ENCODE measurements around the gene SKI. TPM values are rescaled to one million over a fixed set of nuclear protein-coding genes. Genes with fewer than 3 reads are reported as not detected.

The SKI gene
- total RNA-seq, 6 experiments from 2014 or later = 23.7 to 84.8 (median 31.4) TPM

DNA sequence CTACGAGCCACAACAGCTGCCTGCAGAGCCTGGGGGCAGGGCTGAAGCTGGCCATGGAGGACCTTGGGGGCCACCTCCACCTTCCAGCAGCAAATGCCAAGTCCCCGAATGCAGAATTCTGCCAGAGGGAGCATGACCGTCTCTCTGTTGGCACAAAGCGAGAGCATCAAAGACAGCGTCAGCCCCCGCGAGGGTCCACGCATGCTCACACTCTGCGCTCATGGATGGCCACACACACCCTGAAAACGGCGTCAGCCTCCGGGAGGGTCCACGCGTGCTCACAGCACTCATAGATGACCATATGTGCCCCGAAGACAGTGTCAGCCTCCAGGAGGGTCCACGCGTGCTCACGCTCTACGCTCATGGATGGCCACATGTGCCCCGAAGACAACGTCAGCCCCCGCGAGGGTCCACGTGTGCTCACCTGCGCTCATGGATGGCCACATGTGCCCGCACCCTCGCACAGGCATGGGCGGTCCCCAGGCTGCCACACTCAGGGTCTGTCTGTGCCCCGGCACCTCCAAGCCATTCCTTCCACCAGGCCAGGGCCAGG, 116.7 kb downstream of the SKI start:
- H3K27me3 ChIP-seq = no peaks in the 10 kb centered on the region
- no peak for TF ChIP-seq POLR2A (IDR thresholded peaks at IDR 0.05)
- TF ChIP-seq, protein P1, sequence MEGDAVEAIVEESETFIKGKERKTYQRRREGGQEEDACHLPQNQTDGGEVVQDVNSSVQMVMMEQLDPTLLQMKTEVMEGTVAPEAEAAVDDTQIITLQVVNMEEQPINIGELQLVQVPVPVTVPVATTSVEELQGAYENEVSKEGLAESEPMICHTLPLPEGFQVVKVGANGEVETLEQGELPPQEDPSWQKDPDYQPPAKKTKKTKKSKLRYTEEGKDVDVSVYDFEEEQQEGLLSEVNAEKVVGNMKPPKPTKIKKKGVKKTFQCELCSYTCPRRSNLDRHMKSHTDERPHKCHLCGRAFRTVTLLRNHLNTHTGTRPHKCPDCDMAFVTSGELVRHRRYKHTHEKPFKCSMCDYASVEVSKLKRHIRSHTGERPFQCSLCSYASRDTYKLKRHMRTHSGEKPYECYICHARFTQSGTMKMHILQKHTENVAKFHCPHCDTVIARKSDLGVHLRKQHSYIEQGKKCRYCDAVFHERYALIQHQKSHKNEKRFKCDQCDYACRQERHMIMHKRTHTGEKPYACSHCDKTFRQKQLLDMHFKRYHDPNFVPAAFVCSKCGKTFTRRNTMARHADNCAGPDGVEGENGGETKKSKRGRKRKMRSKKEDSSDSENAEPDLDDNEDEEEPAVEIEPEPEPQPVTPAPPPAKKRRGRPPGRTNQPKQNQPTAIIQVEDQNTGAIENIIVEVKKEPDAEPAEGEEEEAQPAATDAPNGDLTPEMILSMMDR (IDR thresholded peaks at IDR 0.05) = no peak
- H3K27ac ChIP-seq = no peak overlapping the region
- H3K4me3 ChIP-seq = no peak overlapping the region
- DNase-seq (peak in 1 of 3 donors; percentile 9), ATAC-seq (no peak)
- intact Hi-C loops (cut with DNase I) = no loop called here
- no peaks in the 10 kb centered on the region for H3K9me3 ChIP-seq
- WGBS (ENCODE audit: insufficient coverage, low coverage, low lambda C conversion rate, missing lambda C conversion rate) = no CpG with 5 or more reads among the region's 29 CpGs
- H3K36me3 ChIP-seq = no peaks in the 10 kb centered on the region
- no peaks in the 10 kb centered on the region for H3K4me1 ChIP-seq

DNA sequence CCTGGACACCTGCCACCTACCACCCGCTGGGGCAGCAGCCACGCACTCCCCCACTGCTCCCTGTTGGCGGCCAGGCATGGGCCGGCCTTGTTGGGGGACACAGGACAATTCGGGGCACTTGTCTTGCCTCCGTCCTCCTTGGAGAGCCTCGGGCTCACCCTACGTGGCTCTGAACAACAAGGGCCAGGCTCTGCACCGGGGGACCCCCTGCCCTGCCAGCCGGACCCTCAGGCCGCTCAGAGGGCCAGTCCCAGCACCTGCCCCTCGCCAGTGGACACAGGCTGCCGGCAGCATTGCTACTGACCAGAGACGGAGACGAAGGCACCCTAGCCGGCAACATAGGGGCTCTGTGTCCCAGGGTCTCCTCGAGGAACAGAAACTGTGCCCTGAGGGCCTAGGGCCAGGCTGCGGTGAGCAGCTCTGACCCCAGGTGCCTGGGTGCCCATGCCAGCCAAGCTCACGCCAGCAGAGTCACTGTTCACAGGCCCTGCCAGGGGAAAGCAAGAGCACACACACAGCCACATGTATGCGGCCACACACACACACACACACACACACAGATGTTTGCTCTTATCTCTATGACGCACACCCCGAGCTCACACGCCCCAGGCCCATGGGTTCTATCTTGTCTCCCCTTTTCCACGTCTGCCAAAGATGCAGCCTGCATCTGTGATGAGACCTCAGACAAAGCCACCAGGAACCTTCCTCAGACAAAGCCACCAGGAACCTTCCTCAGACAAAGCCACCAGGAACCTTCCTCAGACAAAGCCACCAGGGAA, 117.4 kb downstream of the SKI start:
- ATAC-seq = no peak
- peak; percentile 10 to 52 (median 19) for DNase-seq
- TF ChIP-seq, protein P1 (IDR thresholded peaks at IDR 0.05) = no peak
- no peak for TF ChIP-seq POLR2A (IDR thresholded peaks at IDR 0.05)

DNA sequence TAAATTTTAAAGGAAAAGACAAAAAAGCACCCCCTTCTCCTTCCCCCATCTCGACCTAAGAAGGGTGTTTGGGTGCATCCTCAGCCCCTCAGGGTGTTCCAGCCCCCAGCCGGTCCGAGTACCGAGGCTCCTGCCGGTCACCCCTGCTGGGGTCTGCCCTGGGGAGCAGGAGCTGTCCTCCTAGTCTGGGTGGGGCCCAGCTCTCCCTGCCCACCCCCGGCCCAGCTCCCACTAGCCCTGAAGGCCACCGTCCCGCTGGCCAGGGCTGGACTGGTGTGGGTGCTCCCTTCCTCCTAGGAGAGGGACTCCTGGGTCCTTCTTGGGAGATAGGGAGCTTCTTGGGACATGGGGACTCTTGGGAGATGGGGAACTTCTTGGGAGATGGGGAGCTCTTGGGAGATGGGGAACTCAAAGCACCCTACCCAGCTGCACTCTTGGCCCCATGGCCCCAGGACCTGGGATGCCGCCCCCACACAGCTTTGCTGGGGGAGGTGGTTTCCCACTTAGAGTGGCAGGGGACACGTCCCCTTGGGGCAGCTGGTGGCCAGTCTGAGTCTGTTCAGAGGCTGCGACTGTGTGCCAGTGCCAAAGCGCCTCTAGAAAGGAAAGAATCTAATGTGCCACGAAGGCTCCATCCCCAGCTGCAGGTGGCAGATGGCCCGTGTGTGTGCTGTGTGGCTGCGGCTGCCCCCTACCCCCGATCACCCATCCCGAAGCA, 118.7 kb downstream of the SKI start:
- Histone ChIP-seq H3K4me3 (no peak overlapping the region), H3K36me3 (no peaks in the 10 kb centered on the region), H3K27ac (no peak overlapping the region), H3K9me3 (no peaks in the 10 kb centered on the region), H3K4me1 (no peaks in the 10 kb centered on the region), H3K27me3 (no peaks in the 10 kb centered on the region)
- WGBS (ENCODE audit: insufficient coverage, low coverage, low lambda C conversion rate, missing lambda C conversion rate) = no CpG with 5 or more reads among the region's 17 CpGs
- ATAC-seq (no peak), DNase-seq (peak in 2 of 3 donors; percentile 11 to 37)
- intact Hi-C loops (cut with DNase I) = no loop called here
- TF ChIP-seq, protein P1 (IDR thresholded peaks at IDR 0.05) = no peak
- no peak for TF ChIP-seq POLR2A (IDR thresholded peaks at IDR 0.05)

More for the DNA sequence above, 117.4 kb downstream of the SKI start:
- 33% methylated on average over 1 of the region's 24 CpGs for WGBS (ENCODE audit: insufficient coverage, low coverage, low lambda C conversion rate, missing lambda C conversion rate)
- H3K4me1 ChIP-seq = no peaks in the 10 kb centered on the region
- H3K36me3 ChIP-seq = no peaks in the 10 kb centered on the region
- intact Hi-C loops (cut with DNase I) = no loop called here
- H3K27ac ChIP-seq = no peak overlapping the region
- H3K4me3 ChIP-seq = no peak overlapping the region
- H3K9me3 ChIP-seq = no peaks in the 10 kb centered on the region
- no peaks in the 10 kb centered on the region for H3K27me3 ChIP-seq

DNA sequence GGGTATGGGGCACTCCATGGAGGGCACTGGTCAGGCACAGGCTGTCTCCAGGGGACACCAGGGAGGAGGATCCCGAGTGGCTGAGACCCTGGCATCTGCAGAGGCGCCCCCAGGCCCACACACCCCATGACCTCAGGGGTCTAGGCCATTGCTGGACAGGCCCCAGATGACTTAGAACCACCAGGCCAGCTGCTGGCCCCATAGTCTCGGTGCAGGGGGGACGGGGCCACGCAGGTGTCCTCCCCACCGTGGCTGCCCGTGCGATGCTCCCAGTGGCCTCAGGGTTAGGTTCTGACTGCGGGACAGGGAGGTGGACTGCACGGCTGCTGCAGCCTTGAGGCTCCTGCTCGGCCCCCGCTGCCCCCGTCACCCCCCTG, 119.3 kb downstream of the SKI start:
- no peaks in the 10 kb centered on the region for H3K9me3 ChIP-seq
- WGBS (ENCODE audit: insufficient coverage, low coverage, low lambda C conversion rate, missing lambda C conversion rate) = 27% methylated on average over 2 of the region's 13 CpGs
- no peak overlapping the region for H3K27ac ChIP-seq
- TF ChIP-seq POLR2A (IDR thresholded peaks at IDR 0.05) = no peak
- DNase-seq (peak in 2 of 3 donors; percentile 11 to 39), ATAC-seq (no peak)
- no peaks in the 10 kb centered on the region for H3K4me1 ChIP-seq
- no peaks in the 10 kb centered on the region for H3K27me3 ChIP-seq
- H3K4me3 ChIP-seq = no peak overlapping the region
- intact Hi-C loops (cut with DNase I) = no loop called here
- H3K36me3 ChIP-seq = no peaks in the 10 kb centered on the region

DNA sequence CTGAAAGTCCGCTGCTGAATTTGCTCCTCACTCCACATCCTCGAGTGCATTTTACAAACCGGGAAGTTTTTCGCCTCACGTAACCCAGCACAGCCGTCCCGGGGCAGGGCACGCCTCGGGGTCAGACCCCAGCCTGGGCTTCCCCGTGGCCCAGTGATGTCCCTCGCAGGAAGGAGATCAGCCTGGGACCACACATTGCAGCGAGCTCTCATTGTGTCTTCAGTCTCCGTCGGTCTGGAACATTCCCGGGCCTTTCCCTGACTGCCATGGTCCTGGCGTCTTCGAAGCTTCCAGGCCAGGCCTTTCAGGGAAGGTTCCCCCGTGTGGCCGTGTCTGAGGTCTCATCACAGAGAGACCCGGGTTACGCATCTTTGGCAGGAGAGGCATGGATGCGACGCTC, 119.8 kb downstream of the SKI start:
- 67% methylated on average over 10 of the region's 23 CpGs for WGBS (ENCODE audit: insufficient coverage, low coverage, low lambda C conversion rate, missing lambda C conversion rate)
- Histone ChIP-seq H3K27me3 (no peaks in the 10 kb centered on the region), H3K36me3 (no peaks in the 10 kb centered on the region), H3K9me3 (no peaks in the 10 kb centered on the region), H3K4me1 (no peaks in the 10 kb centered on the region), H3K27ac (no peak overlapping the region), H3K4me3 (no peak overlapping the region)
- TF ChIP-seq POLR2A (IDR thresholded peaks at IDR 0.05) = no peak
- TF ChIP-seq, protein P1 (IDR thresholded peaks at IDR 0.05) = no peak
- no peak for ATAC-seq
- intact Hi-C loops (cut with DNase I) = no loop called here
- DNase-seq = peak in 1 of 3 donors; percentile 8
